Stimulated activated naive CD8-positive, alpha-beta T cell treated with anti-CD3 and anti-CD28 coated beads, Interleukin-15, Interleukin-2, amounts not matched to agents 100 U/mL and 50 U/mL, for 24 hours (primary cell): Measurements from ENCODE around the gene CCND2.
A peak's percentile ranks its signal among the peaks of the same experiment; 100 is the strongest.

Experiments used
- ATAC-seq: fragments of 150-1000 bp; cut with Tn5 transposase; one replicate; pipeline ENCODE4 v1.10.0; 2021
- DNase-seq: peaks from one replicate; pipeline ENCODE4 v3.0.0; 2021

CCND2 gene

DNA sequence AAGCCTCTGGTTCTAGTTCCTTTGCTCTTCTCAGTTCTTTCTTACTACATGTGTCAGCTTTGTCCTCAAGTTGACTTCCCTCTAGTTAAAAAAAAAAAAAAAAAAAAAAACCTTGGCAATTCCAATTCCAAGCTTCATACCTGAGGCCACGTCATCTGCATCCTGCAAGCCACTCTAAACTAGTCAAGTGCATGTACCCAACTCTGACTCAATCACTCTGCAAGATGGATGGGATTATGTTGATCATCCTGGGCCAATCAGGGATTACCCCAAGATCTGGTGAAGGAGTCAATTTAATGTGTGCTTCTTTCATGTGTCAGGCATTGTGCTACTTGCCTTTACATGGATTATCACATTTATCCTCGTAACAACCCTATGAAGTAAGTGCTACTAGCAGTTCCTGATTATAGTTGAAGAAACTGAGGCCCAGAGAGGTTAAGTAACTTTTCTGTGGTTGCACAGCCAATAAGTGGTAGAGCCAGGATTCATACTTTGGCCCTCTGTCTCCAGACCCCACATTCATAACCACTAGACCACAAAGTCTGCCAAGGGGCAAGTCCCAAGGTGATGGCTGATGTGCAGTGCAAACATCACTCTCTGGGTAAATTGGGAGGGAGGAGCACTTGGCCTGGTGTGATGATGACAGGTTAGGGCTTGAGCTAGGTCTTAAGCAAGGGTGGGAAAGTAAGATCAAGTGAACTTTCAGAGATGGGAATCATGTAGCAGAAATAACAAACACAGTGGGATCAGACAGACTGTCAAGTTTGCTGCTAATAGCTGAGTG, 17.3 kb upstream of the CCND2 start:
- ATAC-seq = no peak

GRCh38 chr12:4257442-4257841, 16.1 kb upstream of the CCND2 start:
- DNase-seq (no peak), ATAC-seq (no peak)

More for the DNA sequence above, 17.3 kb upstream of the CCND2 start:
- DNase-seq = no peak

- DNase-seq = no peak
- ATAC-seq = no peak
Measured at GRCh38 chr12:4259099-4259498, 14.5 kb upstream of the CCND2 start.

DNA sequence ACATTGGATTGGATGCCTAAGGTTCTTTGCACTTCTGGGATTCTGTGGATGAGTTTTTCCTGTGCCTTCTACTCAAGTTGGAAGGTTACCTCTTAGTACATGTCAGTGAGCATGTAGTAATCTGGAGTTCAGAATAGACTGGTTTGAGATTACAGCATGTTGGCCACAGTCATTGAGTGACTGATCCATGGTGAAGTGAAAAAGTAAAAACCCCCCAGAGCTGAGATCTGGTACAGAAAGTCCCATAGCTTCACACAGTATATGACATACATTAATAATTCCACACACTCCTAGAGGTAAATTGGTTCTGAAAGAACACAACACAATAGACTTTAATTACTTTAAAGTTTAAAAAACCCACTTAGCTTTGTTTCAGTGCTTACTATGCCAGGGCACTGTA, 11.9 kb upstream of the CCND2 start:
- ATAC-seq (peak; percentile 69), DNase-seq (no peak)

DNA sequence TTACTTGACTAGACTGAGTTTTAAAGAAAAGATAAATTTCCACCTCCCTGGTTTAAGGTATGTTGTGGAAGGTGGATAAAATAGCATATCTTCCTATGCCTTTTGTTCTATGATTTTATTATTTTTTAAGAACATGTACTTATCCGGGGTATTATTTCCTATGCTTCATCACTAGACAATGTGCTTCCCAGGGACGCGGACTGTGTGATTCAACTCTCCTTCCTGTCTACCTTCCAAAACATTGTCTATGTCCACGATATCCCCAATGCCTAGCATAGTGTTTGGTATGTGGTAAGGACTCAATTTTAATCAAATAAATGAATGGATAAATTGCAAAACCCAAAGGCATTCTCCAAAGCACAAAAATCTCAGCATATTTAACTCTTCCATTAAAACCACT, 8.3 kb upstream of the CCND2 start:
- ATAC-seq (no peak), DNase-seq (no peak)

- ATAC-seq (no peak), DNase-seq (no peak)
Measured at GRCh38 chr12:4266990-4267389, 6.6 kb upstream of the CCND2 start.

DNA sequence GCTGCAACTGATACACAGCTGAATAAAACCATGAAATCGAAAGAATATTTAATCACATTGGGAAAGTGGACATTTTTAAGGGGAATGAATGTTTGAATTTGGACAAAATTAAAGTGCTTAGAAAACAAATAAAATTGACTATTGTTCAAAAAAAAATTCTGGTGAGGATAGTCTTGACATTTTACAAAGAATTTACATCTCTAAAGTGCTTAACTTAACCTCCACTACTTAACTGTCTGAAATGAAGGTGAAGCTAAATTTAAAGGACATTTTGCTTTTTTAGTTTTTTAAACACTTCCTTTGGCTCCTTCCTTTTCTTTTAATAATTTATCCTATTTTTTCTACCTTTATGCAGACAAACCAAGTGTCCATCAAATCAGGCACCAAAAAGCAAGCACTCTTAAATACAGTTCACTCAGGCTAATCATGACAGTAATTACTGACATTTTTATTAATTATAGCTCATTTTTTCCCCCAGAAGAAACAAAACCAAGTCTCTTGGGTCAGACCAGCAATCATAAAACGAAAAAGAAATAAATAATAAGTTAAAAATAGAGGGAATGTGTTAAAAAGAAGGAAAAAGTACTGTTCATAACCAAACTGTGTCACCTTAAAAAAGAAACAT, 5.7 kb upstream of the CCND2 start:
- ATAC-seq (no peak), DNase-seq (no peak)

DNA sequence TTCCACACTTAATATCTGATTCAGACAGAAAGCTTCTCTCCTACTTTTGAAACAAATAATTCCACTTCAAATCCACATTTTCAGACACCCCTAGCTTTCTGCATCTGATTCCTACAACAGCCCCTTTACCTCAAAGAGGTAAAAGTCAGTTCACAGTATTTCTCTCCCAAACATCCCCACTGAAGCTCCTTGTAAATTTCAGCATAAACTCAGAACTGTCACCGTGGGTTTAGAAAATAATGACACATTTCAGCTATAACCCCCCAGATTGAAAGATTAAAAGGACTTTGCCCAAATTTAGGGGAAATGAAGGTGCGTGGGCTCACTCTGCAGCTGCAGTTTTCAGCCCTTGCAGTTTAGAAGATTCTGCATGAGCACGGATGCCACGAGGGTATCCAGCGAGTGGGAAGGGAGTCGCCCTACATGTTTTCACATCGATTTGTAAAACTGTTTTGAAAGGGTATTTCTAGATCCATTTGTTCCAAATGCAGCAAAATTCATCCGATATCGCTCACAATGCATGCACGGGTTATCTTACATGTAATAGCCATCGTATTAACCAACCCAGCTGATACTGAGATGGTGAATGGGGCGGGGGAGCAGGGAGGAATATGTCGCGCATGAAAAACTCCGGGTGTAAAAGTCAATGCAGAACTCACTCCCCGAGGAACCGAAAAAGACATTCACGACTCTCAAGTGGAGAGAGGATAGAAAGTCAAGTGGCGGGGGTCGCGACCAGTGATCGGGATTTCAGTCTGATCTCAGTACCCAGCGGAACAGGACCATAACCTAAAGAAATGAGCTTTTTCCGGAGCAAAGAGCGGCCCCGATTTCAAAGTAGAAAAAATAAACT, 5.0 kb upstream of the CCND2 start:
- ATAC-seq (no peak), DNase-seq (no peak)

GRCh38 chr12:4269279-4269991, 4.1 kb upstream of the CCND2 start:
- ATAC-seq (peak; percentile 28), DNase-seq (peak; percentile 97)

GRCh38 chr12:4270016-4270830, 3.3 kb upstream of the CCND2 start:
- no peak for ATAC-seq

GRCh38 chr12:4270831-4271716, 2.5 kb upstream of the CCND2 start:
- DNase-seq = peak; percentile 68
- ATAC-seq = peak; percentile 10

More at GRCh38 chr12:4270016-4270830, 3.3 kb upstream of the CCND2 start:
- DNase-seq = peak; percentile 70

- peak; percentile 83 for DNase-seq
Measured at GRCh38 chr12:4271717-4272423, 1.7 kb upstream of the CCND2 start.

DNA sequence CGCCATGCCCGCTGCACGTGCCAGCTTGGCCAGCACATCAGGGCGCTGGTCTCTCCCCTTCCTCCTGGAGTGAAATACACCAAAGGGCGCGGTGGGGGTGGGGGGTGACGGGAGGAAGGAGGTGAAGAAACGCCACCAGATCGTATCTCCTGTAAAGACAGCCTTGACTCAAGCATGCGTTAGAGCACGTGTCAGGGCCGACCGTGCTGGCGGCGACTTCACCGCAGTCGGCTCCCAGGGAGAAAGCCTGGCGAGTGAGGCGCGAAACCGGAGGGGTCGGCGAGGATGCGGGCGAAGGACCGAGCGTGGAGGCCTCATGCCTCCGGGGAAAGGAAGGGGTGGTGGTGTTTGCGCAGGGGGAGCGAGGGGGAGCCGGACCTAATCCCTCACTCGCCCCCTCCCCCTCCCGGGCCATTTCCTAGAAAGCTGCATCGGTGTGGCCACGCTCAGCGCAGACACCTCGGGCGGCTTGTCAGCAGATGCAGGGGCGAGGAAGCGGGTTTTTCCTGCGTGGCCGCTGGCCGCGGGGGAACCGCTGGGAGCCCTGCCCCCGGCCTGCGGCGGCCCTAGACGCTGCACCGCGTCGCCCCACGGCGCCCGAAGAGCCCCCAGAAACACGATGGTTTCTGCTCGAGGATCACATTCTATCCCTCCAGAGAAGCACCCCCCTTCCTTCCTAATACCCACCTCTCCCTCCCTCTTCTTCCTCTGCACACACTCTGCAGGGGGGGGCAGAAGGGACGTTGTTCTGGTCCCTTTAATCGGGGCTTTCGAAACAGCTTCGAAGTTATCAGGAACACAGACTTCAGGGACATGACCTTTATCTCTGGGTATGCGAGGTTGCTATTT, 914 bp upstream of the CCND2 start:
- peak; percentile 86 for DNase-seq
- peak; percentile 4 for ATAC-seq

More at GRCh38 chr12:4271717-4272423, 1.7 kb upstream of the CCND2 start:
- peak; percentile 57 for ATAC-seq

GRCh38 chr12:4273273-4273651, 300 bp upstream of the CCND2 start:
- DNase-seq (no peak), ATAC-seq (no peak)

DNA sequence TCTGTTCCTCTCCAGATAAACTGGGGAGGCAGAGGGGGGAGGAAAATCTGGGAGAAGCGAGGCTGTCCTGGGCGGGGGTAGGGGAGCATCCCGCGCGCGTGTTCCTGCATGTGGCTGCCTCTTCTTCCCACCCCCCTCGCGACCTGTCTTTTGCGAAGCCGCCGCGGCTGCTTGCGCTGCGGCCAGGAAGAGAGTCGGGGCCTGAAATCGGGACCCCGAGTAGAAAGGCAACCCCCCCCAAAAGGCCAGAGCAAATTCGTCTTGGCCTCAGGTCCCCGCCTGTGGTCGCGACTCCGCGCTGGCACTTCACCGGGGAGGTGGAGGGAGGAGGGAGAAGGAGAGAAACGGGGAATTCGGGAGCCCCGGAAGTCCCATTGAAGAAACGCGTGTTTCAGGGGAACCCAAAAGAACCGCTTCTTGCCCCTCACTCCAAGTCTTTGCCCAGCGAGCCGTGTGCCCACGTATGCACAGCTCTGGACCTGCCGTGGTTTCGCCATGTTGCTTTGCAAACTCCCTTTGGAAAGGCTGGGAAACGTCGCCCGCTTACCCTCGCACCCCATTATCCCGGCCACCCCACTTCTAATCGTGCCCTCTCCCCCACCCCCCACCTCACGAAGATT, 944 bp downstream of the CCND2 start:
- ATAC-seq (no peak), DNase-seq (peak; percentile 41)

GRCh38 chr12:4275016-4275869, 1.7 kb downstream of the CCND2 start:
- DNase-seq (no peak), ATAC-seq (no peak)

DNA sequence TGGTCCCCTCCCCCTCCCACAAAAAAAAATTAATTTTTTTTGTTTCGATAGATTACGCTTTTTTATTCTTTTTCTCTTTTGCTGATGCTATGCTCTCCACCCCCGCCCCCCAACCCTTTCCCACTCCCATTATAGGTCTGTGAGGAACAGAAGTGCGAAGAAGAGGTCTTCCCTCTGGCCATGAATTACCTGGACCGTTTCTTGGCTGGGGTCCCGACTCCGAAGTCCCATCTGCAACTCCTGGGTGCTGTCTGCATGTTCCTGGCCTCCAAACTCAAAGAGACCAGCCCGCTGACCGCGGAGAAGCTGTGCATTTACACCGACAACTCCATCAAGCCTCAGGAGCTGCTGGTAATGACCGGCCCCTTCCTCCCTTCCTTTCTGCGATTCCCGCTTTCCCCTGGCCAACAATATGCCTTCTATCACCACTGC, 2.3 kb downstream of the CCND2 start:
- ATAC-seq (no peak), DNase-seq (no peak)
